B cell (primary cell): ENCODE data around the gene PHACTR2. TPM values are rescaled to one million over a fixed set of nuclear protein-coding genes. Genes with fewer than 3 reads are reported as not detected.

ENCODE experiments used
- ATAC-seq: fragments of 200-7000 bp; cut with Tn5 transposase; one replicate; pipeline ENCODE4 v1.10.0; 2021; ENCODE audit warnings: low read depth, mild to moderate bottlenecking, moderate number of reproducible peaks, moderate library complexity
- CTCF ChIA-PET: fragments of 350-600 bp; sonication (Branson Sonifier 250); formaldehyde crosslinking; loops from one replicate; lab custom pipeline; 2021; ENCODE audit warnings: antibody characterized with exemption, inconsistent platforms; lab: Charles Lee
- POLR2A ChIA-PET: fragments of 350-600 bp; sonication (Branson Sonifier 250); formaldehyde crosslinking; loops from one replicate; lab custom pipeline; 2021; ENCODE audit warnings: antibody characterized with exemption; lab: Charles Lee
- DNase-seq: peaks from one replicate; pipeline ENCODE4 v3.0.0; 2013
- H2AFZ ChIP-seq: 2 replicates; pipeline ENCODE4 v1.6.1; 2012; ENCODE audit warnings: mild to moderate bottlenecking, low read depth, low read length; ENCODE audit not compliant: insufficient read depth, poor library complexity, severe bottlenecking
- H3K27ac ChIP-seq, 2 donors: 1 replicate in 1 of 2; 2 replicates in 1 of 2; pipeline ENCODE4 v1.5.1; 2012 to 2013; ENCODE audit warnings: low read length in 2 of 2, mild to moderate bottlenecking in 2 of 2, moderate library complexity in 1 of 2
- H3K27me3 ChIP-seq, 4 experiments: fragments of 200-600 bp in 1 of 4; sonication (generic) in 1 of 4; replicated peaks in 1 of 4; 1 replicate in 2 of 4; 2 replicates in 2 of 4; pipeline versions ENCODE4 v1.6.1 to v1.7.0; 2013 to 2016; ENCODE audit warnings: low read length in 3 of 4, mild to moderate bottlenecking in 2 of 4, mixed read lengths in 1 of 4, moderate library complexity in 1 of 4; ENCODE audit not compliant: insufficient read depth in 4 of 4, control insufficient read depth in 3 of 4; ENCODE audit errors: control extremely low read depth in 1 of 4
- H3K36me3 ChIP-seq, 2 experiments: replicated peaks in 1 of 2; 1 replicate in 1 of 2; 2 replicates in 1 of 2; pipeline versions ENCODE4 v1.6.1 to v1.7.1; 2013; ENCODE audit warnings: low read length in 1 of 2; ENCODE audit not compliant: insufficient read depth in 2 of 2, control insufficient read depth in 1 of 2; ENCODE audit errors: control extremely low read depth in 1 of 2, extremely low read depth in 1 of 2
- H3K4me1 ChIP-seq, 2 donors: fragments of 200-600 bp in 1 of 2; sonication (generic) in 1 of 2; 1 replicate in 1 of 2; 2 replicates in 1 of 2; pipeline versions ENCODE4 v1.5.1 to v1.6.1; 2013 to 2017; ENCODE audit warnings: low read length in 2 of 2; ENCODE audit not compliant: control insufficient read depth in 2 of 2, insufficient read depth in 2 of 2
- H3K4me2 ChIP-seq: replicated peaks from 2 replicates; pipeline ENCODE3; 2012; ENCODE audit warnings: mild to moderate bottlenecking, low read depth, low read length; ENCODE audit not compliant: poor library complexity, severe bottlenecking
- H3K4me3 ChIP-seq, 5 experiments: fragments of 200-600 bp in 1 of 5; sonication (generic) in 1 of 5; 1 replicate in 3 of 5; 2 replicates in 2 of 5; pipeline versions ENCODE4 v1.5.1 to v1.7.0; 2011 to 2016; ENCODE audit warnings: low read length in 4 of 5, mild to moderate bottlenecking in 4 of 5, low read depth in 2 of 5, control low read depth in 1 of 5, moderate library complexity in 1 of 5; ENCODE audit not compliant: insufficient read depth in 1 of 5; ENCODE audit errors: control extremely low read depth in 1 of 5, extremely low read depth in 1 of 5
- H3K79me2 ChIP-seq: fragments of 200-600 bp; sonication (generic); one replicate; pipeline ENCODE4 v1.6.0; 2016; ENCODE audit warnings: low read length; ENCODE audit not compliant: control insufficient read depth, insufficient read depth
- H3K9ac ChIP-seq: fragments of 200-600 bp; sonication (generic); 2 replicates; pipeline ENCODE4 v1.6.1; 2017; ENCODE audit warnings: mild to moderate bottlenecking, low read length, moderate library complexity
- H3K9me3 ChIP-seq, 3 donors: one replicate each; pipeline versions ENCODE4 v1.6.1 to v1.7.1; 2013; ENCODE audit warnings: low read length in 2 of 3; ENCODE audit not compliant: control insufficient read depth in 2 of 3, insufficient read depth in 1 of 3; ENCODE audit errors: control extremely low read depth in 1 of 3
- H4K20me1 ChIP-seq: 2 replicates; pipeline ENCODE4 v1.6.0; 2012; ENCODE audit warnings: mild to moderate bottlenecking, low read length; ENCODE audit not compliant: insufficient read depth, control insufficient read depth, poor library complexity, severe bottlenecking
- H3K27ac Mint-ChIP-seq: one replicate; pipeline ENCODE4 v1.8.0; 2021; ENCODE audit warnings: mixed read lengths
- H3K27me3 Mint-ChIP-seq: one replicate; pipeline ENCODE4 v1.8.0; 2021; ENCODE audit warnings: mixed read lengths
- H3K4me1 Mint-ChIP-seq: one replicate; pipeline ENCODE4 v1.8.0; 2021; ENCODE audit warnings: mixed read lengths
- H3K4me3 Mint-ChIP-seq: one replicate; pipeline ENCODE4 v1.8.0; 2021; ENCODE audit warnings: mixed read lengths
- H3K9me3 Mint-ChIP-seq: one replicate; pipeline ENCODE4 v1.8.0; 2022; ENCODE audit warnings: mixed read lengths; ENCODE audit not compliant: insufficient read depth
- EZH2 ChIP-seq: IDR thresholded peaks from 2 replicates; pipeline ENCODE4 v1.6.1; 2012; ENCODE audit warnings: borderline replicate concordance, low read depth, mild to moderate bottlenecking, moderate library complexity, low read length; ENCODE audit not compliant: insufficient read depth, poor library complexity, severe bottlenecking
- WGBS: methylation state at CpG from one replicate; pipeline ENCODE4 v1.1.5; 2013; ENCODE audit warnings: missing lambda C conversion rate; ENCODE audit not compliant: insufficient coverage; 5-methylcytosine and 5-hydroxymethylcytosine counted together
- intact Hi-C: fragments of 100-400 bp; cut with micrococcal nuclease; formaldehyde crosslinking; loops from one replicate; pipeline ENCODE4 v1.10.0; 2022
- polyA plus RNA-seq: library from polyadenylated mRNA; depleted of rRNA; stranded (reverse); fragments of >200 nt; gene quantifications from 2 replicates; pipeline ENCODE4 v1.2.3, GENCODE V29; 2012
- total RNA-seq, 2 donors: library from RNA; stranded (reverse); fragments of 120-200 nt in 1 of 2; gene quantifications; 1 replicate in 1 of 2; 2 replicates in 1 of 2; pipeline versions ENCODE4 v1.2.3 to v1.2.4, GENCODE V29; 2013 to 2022
- TF ChIP-seq, protein P1 (sequence below): fragments of 200-600 bp; IDR thresholded peaks from one replicate; pipeline ENCODE4 v1.8.0; 2022; ENCODE audit warnings: antibody characterized with exemption, mild to moderate bottlenecking

PHACTR2 gene
- total and polyA plus RNA-seq, 2 donors (not counting 1 experiment from before 2014, with no cell fraction given): 1.1 to 10.6 TPM

GRCh38 chr6:143778926-143779325, 101.2 kb downstream of the PHACTR2 start:
- H3K27me3 ChIP-seq: no peaks in the 10 kb centered on the region
- ChIA-PET CTCF (no interaction called here), POLR2A (no interaction called here)
- H3K9me3 ChIP-seq: no peaks in the 10 kb centered on the region
- no peaks in the 10 kb centered on the region for H3K79me2 ChIP-seq
- no peaks in the 10 kb centered on the region for H3K27me3 Mint-ChIP-seq
- no peak overlapping the region for H3K4me2 ChIP-seq
- no peak overlapping the region for H3K4me3 ChIP-seq
- intact Hi-C loops: no loop called here
- TF ChIP-seq, protein P1, sequence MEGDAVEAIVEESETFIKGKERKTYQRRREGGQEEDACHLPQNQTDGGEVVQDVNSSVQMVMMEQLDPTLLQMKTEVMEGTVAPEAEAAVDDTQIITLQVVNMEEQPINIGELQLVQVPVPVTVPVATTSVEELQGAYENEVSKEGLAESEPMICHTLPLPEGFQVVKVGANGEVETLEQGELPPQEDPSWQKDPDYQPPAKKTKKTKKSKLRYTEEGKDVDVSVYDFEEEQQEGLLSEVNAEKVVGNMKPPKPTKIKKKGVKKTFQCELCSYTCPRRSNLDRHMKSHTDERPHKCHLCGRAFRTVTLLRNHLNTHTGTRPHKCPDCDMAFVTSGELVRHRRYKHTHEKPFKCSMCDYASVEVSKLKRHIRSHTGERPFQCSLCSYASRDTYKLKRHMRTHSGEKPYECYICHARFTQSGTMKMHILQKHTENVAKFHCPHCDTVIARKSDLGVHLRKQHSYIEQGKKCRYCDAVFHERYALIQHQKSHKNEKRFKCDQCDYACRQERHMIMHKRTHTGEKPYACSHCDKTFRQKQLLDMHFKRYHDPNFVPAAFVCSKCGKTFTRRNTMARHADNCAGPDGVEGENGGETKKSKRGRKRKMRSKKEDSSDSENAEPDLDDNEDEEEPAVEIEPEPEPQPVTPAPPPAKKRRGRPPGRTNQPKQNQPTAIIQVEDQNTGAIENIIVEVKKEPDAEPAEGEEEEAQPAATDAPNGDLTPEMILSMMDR: no peak
- no peak for TF ChIP-seq EZH2
- no peak overlapping the region for H3K4me3 Mint-ChIP-seq
- no peaks in the 10 kb centered on the region for H4K20me1 ChIP-seq
- H3K9ac ChIP-seq: no peak overlapping the region
- WGBS: no CpG with 5 or more reads among the region's 2 CpGs
- no peak overlapping the region for H2AFZ ChIP-seq
- H3K4me1 Mint-ChIP-seq: no peaks in the 10 kb centered on the region
- H3K27ac ChIP-seq: no peak overlapping the region
- H3K27ac Mint-ChIP-seq: no peak overlapping the region
- DNase-seq (no peak), ATAC-seq (no peak)
- H3K4me1 ChIP-seq: no peaks in the 10 kb centered on the region
- no peaks in the 10 kb centered on the region for H3K36me3 ChIP-seq
- H3K9me3 Mint-ChIP-seq: no peaks in the 10 kb centered on the region

GRCh38 chr6:143782481-143782880, 104.7 kb downstream of the PHACTR2 start:
- Mint-ChIP-seq H3K4me1 (no peaks in the 10 kb centered on the region), H3K9me3 (peaks cover 4% of the 10 kb centered on the region), H3K27ac (no peak overlapping the region), H3K4me3 (no peak overlapping the region), H3K27me3 (no peaks in the 10 kb centered on the region)
- Histone ChIP-seq H3K4me1 (no peaks in the 10 kb centered on the region), H3K79me2 (no peaks in the 10 kb centered on the region), H3K4me3 (no peak overlapping the region), H3K9ac (no peak overlapping the region), H4K20me1 (no peaks in the 10 kb centered on the region), H3K9me3 (peaks cover 0 to 17% (median 3%) of the 10 kb centered on the region in 3 donors), H3K27ac (no peak overlapping the region), H3K4me2 (no peak overlapping the region), H3K36me3 (peaks cover 0 to 2% of the 10 kb centered on the region in 2 experiments), H2AFZ (no peak overlapping the region), H3K27me3 (no peaks in the 10 kb centered on the region)
- no peak for TF ChIP-seq EZH2
- intact Hi-C loops: no loop called here
- no peak for DNase-seq
- CTCF ChIA-PET: no interaction called here
- 100% methylated on average over 5 of the region's 5 CpGs for WGBS
- POLR2A ChIA-PET: no interaction called here
- no peak for ATAC-seq
